Stimulated activated CD8-positive, alpha-beta memory T cell treated with anti-CD3 and anti-CD28 coated beads, Interleukin-12 subunit alpha, Interleukin-12 subunit beta, amount 100 ng/mL, for 1 hour (primary cell): ENCODE data around the gene PSPC1.
"Not testable (repeated sequence)": the region's sequence is repeated elsewhere in the genome, so short reads cannot be mapped to it uniquely, and the experiment has no call there.

Experiments used
- DNase-seq: peaks from one replicate; pipeline ENCODE4 v3.0.0-alpha.2; 2020; ENCODE audit warnings: low read depth

PSPC1 gene

GRCh38 chr13:19763618-19764017, 19.1 kb downstream of the PSPC1 start:
- no peak for DNase-seq

GRCh38 chr13:19759669-19760068, 23.1 kb downstream of the PSPC1 start:
- no peak for DNase-seq

DNA sequence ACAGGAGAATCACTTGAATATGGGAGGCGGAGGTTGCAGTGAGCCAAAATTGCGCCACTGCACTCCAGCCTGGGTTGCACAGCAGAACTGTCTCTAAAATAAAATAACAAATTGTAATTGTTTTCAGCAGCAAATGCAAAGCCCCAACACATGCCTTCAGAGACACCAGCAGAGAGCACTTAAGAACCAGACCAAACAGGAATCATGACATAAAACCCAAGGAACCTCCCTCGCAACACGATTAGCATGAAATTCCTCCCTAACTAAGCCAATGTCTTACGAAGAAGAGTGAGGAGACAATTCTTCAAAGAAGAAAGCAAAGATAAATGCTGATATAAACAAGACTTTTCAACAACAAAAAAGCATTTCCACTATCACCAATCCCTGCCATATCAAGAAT, 40.1 kb downstream of the PSPC1 start:
- DNase-seq, result no peak

DNA sequence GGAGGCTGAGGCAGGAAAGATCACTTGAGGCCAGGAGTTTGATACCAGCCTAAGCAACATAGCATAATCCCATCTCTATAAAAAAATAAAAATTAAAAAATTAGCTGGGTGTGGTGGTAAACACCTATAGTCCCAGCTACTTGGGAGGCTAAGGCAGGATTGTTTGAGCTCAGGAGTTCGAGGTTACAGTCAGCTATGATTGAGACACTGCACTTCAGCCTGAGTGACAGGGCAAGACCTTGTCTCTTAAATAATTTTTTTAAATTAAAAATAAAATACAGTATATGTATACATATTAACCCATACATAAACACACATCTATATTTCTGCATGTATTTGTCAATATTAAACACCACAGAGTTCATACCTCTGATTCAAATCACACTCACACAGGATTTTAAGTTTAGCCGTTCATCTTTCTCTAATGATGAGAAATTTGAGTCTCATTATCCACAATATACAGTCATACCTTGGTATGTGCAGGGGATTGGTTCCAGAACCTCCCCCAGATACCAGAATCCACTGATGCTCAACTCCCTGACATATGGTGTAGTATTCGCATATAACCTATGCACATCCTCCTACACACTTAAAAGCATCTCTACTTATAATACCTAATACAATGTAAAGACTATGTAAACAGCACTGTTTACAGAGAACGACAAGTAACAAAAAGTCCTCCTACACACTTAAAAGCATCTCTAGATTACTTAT, 44.7 kb downstream of the PSPC1 start:
- no peak for DNase-seq

GRCh38 chr13:19726611-19727010, 56.1 kb downstream of the PSPC1 start:
- no peak for DNase-seq

- DNase-seq, result no peak
These were observed 57.4 kb downstream of the PSPC1 start for GRCh38 chr13:19725320-19725719.

- no peak for DNase-seq
These were observed 62.7 kb downstream of the PSPC1 start for GRCh38 chr13:19720039-19720438.

DNA sequence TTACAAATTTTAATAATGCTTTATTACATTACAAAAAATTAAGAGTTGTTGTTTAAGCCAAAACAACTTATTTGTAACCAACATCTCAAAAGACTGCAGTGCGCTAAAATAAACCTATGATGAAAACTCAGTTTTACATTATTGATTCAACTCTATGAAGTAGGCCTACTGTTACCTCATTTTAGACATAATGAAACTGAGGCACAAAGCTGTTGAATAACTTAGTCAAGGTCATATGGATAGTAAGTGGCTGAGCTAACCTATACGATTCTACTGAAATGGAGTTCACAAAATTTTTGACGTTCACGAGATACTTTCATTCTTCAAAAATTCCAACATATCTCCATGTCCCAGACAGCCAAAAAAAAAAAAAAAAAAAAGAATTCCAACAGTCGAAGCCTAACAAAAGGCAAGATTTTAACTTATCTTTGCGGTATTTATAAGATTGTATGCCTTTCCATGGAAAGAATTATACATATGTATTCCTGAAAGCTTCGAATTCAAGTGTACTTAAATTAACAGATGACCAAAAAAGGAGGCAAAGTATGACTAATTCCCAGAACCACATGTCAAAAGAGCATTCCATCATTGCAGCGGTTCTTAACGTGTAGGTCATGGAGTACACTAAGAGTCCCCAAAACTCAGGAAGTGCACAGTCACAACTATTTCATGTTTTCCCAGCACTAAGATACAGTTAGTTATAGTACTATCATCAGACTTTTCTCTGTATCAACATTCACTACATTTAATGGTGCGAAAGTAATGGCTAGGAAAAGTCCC, 69.4 kb downstream of the PSPC1 start:
- no peak for DNase-seq

- not testable (repeated sequence) for DNase-seq
These were observed 73.0 kb downstream of the PSPC1 start for GRCh38 chr13:19709782-19710181.

GRCh38 chr13:19709039-19709438, 73.7 kb downstream of the PSPC1 start:
- not testable (repeated sequence) for DNase-seq

GRCh38 chr13:19704256-19704655, 78.5 kb downstream of the PSPC1 start:
- not testable (repeated sequence) for DNase-seq

- DNase-seq, result not testable (repeated sequence)
These were observed 81.1 kb downstream of the PSPC1 start for GRCh38 chr13:19701619-19702018.

GRCh38 chr13:19700963-19701362, 81.8 kb downstream of the PSPC1 start:
- not testable (repeated sequence) for DNase-seq

DNA sequence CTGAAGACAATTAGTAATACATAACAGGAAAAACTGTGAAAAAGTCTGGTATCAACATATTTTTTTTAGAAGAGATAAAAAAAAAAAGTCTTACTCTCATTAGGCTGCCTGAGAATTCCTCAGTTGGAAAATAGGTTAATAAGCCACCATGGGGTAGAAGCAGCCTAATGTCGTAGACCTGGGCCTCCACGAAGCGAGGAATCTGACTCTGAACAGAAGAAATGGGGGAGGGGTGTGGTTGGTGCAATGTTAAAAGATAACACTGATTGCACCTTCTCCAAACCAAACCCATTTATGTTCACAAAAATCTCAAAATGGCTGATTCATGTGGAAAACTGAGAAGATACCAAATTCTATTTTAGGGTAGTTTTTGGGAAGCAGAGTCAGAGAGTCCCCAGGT, 86.9 kb downstream of the PSPC1 start:
- no peak for DNase-seq

DNA sequence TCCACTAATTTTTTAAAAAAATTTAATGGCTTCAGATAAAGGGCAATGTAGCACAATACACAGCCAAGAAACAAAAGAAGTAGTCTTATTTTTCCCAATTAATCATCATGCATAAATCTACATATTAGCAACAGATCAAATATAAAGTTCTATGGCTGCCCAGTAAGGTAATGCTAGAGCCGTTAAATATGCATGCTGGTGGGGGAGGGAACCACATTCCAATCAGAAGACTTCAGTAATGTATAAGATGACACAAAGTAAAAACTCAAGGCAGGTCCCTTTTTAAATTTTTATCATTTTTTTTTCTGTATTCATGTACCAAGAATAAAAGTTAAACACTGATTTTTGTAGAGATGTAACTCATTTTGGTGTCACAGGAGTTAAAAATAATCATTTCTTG, 87.3 kb downstream of the PSPC1 start:
- DNase-seq, result no peak

GRCh38 chr13:19691447-19691846, 91.3 kb downstream of the PSPC1 start:
- not testable (repeated sequence) for DNase-seq

- DNase-seq, result no peak
These were observed 97.3 kb downstream of the PSPC1 start for GRCh38 chr13:19685437-19685836.

DNA sequence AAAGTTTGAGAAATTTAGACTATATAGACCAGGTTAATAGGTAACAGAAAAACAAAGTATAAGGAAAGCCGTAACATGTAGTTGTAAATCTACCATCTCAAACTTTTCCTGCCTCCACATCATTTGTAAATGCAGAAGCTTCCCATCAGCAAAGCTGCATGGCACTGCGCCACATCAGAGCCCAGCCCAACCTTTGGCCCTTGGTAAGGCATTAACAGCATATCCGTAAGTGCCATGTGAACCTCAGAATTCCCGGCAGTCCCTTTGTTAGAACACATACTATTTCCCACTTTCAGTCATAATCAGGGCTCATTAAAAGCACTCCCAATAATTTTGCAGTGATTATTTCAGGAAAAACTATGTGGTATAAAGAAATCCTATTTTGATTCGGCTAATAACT, 97.7 kb downstream of the PSPC1 start:
- DNase-seq, result no peak

- DNase-seq, result no peak
These were observed 101.2 kb downstream of the PSPC1 start for GRCh38 chr13:19681517-19681916.

GRCh38 chr13:19680751-19681150, 102.0 kb downstream of the PSPC1 start:
- no peak for DNase-seq

DNA sequence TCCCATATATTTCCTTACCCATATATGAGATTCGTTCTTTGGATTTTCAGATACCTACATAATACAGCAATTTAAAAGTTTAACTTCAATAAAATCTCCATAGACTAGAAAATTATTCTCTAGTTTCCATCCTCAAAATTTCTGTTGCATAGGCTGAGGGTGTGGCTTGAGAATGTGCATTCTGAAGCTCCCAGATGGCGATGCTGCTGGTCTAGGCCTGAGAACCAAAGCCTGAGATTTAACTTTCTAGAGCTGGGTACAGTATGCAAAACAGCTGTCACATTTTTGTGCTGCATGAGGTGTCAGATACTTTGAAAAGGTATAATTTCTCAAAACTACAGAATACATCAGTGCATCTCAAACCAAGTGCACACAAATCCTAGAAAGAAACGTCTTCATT, 106.6 kb downstream of the PSPC1 start:
- no peak for DNase-seq

DNA sequence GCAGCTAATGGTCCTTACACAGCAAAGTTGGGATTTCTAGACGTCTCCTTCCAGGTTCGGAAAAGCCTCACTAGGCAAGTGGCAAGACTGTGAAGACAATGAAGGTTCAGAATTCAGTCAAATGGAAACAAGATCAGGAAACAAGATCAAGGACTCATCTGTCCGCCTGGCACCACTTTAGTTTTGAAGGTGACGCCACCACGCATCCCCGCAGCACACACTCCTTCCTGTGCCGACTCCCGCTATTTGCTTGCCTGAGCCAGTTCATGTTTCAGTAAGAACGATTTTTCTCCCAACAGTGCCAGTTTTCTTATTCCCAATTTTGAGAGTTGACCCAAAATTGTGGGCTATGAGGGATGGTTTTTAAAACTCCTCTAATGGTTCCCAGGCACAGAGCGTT, 107.8 kb downstream of the PSPC1 start:
- no peak for DNase-seq
